ENCODE measurements around the gene PPCDC.

GRCh38 chr15:75065467-75065850 is 42.1 kb downstream of the PPCDC start:
- TF ChIP-seq, protein P1, sequence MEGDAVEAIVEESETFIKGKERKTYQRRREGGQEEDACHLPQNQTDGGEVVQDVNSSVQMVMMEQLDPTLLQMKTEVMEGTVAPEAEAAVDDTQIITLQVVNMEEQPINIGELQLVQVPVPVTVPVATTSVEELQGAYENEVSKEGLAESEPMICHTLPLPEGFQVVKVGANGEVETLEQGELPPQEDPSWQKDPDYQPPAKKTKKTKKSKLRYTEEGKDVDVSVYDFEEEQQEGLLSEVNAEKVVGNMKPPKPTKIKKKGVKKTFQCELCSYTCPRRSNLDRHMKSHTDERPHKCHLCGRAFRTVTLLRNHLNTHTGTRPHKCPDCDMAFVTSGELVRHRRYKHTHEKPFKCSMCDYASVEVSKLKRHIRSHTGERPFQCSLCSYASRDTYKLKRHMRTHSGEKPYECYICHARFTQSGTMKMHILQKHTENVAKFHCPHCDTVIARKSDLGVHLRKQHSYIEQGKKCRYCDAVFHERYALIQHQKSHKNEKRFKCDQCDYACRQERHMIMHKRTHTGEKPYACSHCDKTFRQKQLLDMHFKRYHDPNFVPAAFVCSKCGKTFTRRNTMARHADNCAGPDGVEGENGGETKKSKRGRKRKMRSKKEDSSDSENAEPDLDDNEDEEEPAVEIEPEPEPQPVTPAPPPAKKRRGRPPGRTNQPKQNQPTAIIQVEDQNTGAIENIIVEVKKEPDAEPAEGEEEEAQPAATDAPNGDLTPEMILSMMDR (IDR thresholded peaks at IDR 0.05; ENCODE audit: borderline replicate concordance, extremely low read depth, low read length, poor library complexity, severe bottlenecking), result no peak
- no peak for TF ChIP-seq EZH2 (IDR thresholded peaks at IDR 0.05; ENCODE audit: borderline replicate concordance, low read depth, low read length, severe bottlenecking)
